Ovary (tissue), 3 donors: ENCODE results near the gene GNG3.
A peak's percentile ranks its signal among the peaks of the same experiment; 100 is the strongest.

Experiments used
- CTCF ChIP-seq, 3 donors: fragments of 450-650 bp in 2 of 3; fragments of 200-600 bp in 1 of 3; IDR thresholded peaks; one replicate each; pipeline versions ENCODE4 v1.5.1 to v1.8.0; 2016 to 2022; ENCODE audit warnings: antibody characterized with exemption in 3 of 3, mild to moderate bottlenecking in 1 of 3
- EP300 ChIP-seq: sonication (generic); formaldehyde crosslinking; IDR thresholded peaks from one replicate; pipeline ENCODE4 v1.6.1; 2017; ENCODE audit warnings: antibody characterized with exemption
- POLR2A ChIP-seq: fragments of 450-650 bp; IDR thresholded peaks from one replicate; pipeline ENCODE4 v1.6.1; 2017; ENCODE audit warnings: antibody characterized with exemption, mild to moderate bottlenecking, moderate library complexity
- donor health status: DM: no; HTN: no; CAD: no.

- TF ChIP-seq EP300: peak; percentile 63
- TF ChIP-seq CTCF (IDR thresholded peaks at IDR 0.05): no peak
- peak; percentile 57 for TF ChIP-seq POLR2A
Observed at GRCh38 chr11:62678770-62679696, 28.4 kb upstream of the GNG3 start, which contains the start of gene UBXN1.
